ENCODE data around the gene MAP1LC3A.
"Not testable (repeated sequence)": the region's sequence is repeated elsewhere in the genome, so short reads cannot be mapped to it uniquely, and the experiment has no call there.

MAP1LC3A gene

GRCh38 chr20:34515484-34516246, 42.9 kb upstream of the MAP1LC3A start:
- peak; percentile 80 for DNase-seq
- peak overlapping the region; percentile 79 for H3K4me2 ChIP-seq (ENCODE audit: low read depth, low read length)
- H3K9me2 ChIP-seq (replicated peaks; ENCODE audit: insufficient read depth, low read length), result no peaks in the 10 kb centered on the region
- peaks cover 11% of the 10 kb centered on the region; the same call in 1 of the 2 replicates for H3K4me1 ChIP-seq (ENCODE audit: low read length)
- peaks cover 45% of the 10 kb centered on the region for H3K79me2 ChIP-seq (ENCODE audit: low read length)
- TF ChIP-seq EZH2 (optimal IDR thresholded peaks at IDR 0.05; ENCODE audit: low read depth, low read length) (no peak), EZH2phosphoT487 (IDR thresholded peaks at IDR 0.05; ENCODE audit: low read length) (no peak), CTCF (IDR thresholded peaks at IDR 0.05; ENCODE audit: low read length) (no peak)
- H3F3A ChIP-seq (ENCODE audit: insufficient read depth, low read length), result peaks cover 28% of the 10 kb centered on the region
- no peaks in the 10 kb centered on the region; the same call in 1 of the 2 replicates for H3K36me3 ChIP-seq (replicated peaks; ENCODE audit: insufficient read depth, low read length)
- H3K9ac ChIP-seq (ENCODE audit: low read length), result peak overlapping the region; percentile 80
- H3K4me3 ChIP-seq (ENCODE audit: low read length), result peak overlapping the region; percentile 84
- no peaks in the 10 kb centered on the region for H3K9me3 ChIP-seq (replicated peaks; ENCODE audit: insufficient read depth, low read length)
- H2AFZ ChIP-seq (ENCODE audit: low read length), result peak overlapping the region; percentile 86
- no peaks in the 10 kb centered on the region for H3K27me3 ChIP-seq (replicated peaks; ENCODE audit: insufficient read depth, low read length)
- peak overlapping the region; percentile 84 for H3K27ac ChIP-seq (ENCODE audit: low read length)
- no peaks in the 10 kb centered on the region for H4K20me1 ChIP-seq (ENCODE audit: insufficient read depth, low read length)

GRCh38 chr20:34516247-34517113, 42.0 kb upstream of the MAP1LC3A start, which contains the start of gene DYNLRB1:
Gene DYNLRB1 (plus strand): TSS chr20:34516422. CDS start chr20:34516459, 37 bp downstream.
- no peaks in the 10 kb centered on the region for H3K9me3 ChIP-seq (replicated peaks; ENCODE audit: insufficient read depth, low read length)
- H3K36me3 ChIP-seq (replicated peaks; ENCODE audit: insufficient read depth, low read length), result no peaks in the 10 kb centered on the region; the same call in 1 of the 2 replicates
- H3K4me3 ChIP-seq (ENCODE audit: low read length), result peak within 1 kb of the TSS; percentile 84
- peaks cover 53% of the 10 kb centered on the region for H3K79me2 ChIP-seq (ENCODE audit: low read length)
- DNase-seq, result peak; percentile 97
- H4K20me1 ChIP-seq (ENCODE audit: insufficient read depth, low read length), result no peaks in the 10 kb centered on the region
- H3K27me3 ChIP-seq (replicated peaks; ENCODE audit: insufficient read depth, low read length), result no peaks in the 10 kb centered on the region
- H3K4me2 ChIP-seq (ENCODE audit: low read depth, low read length), result peak within 1 kb of the TSS; percentile 79
- peaks cover 28% of the 10 kb centered on the region for H3F3A ChIP-seq (ENCODE audit: insufficient read depth, low read length)
- no peaks in the 10 kb centered on the region for H3K9me2 ChIP-seq (replicated peaks; ENCODE audit: insufficient read depth, low read length)
- peak within 1 kb of the TSS; percentile 84 for H3K27ac ChIP-seq (ENCODE audit: low read length)
- peaks cover 11% of the 10 kb centered on the region; the same call in 1 of the 2 replicates for H3K4me1 ChIP-seq (ENCODE audit: low read length)
- H3K9ac ChIP-seq (ENCODE audit: low read length), result peak within 1 kb of the TSS; percentile 80
- TF ChIP-seq EZH2phosphoT487 (IDR thresholded peaks at IDR 0.05; ENCODE audit: low read length), result no peak
- no peak for TF ChIP-seq EZH2 (optimal IDR thresholded peaks at IDR 0.05; ENCODE audit: low read depth, low read length)
- TF ChIP-seq CTCF (IDR thresholded peaks at IDR 0.05; ENCODE audit: low read length), result no peak
- H2AFZ ChIP-seq (ENCODE audit: low read length), result peak within 1 kb of the TSS; percentile 86

DNA sequence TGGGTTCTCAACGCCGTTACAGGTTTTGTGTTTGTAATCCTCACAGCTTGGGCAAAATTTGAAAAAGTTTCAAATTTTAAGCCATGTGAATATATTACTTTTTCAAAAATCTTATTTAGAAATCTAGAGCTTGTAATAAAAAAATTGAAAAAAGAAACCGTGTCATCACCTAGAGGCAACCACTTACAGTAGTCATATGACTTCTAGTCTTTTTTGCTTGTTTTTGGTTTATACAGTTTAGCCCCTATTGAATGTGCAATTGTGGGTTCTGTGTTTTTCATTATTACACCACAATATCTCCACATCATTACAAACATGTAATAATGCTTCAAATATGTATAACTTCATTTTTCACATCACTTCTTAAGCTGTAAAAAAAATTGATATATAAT, 41.4 kb upstream of the MAP1LC3A start:
- TF ChIP-seq EZH2phosphoT487 (IDR thresholded peaks at IDR 0.05; ENCODE audit: low read length), result no peak
- TF ChIP-seq CTCF (IDR thresholded peaks at IDR 0.05; ENCODE audit: low read length), result no peak
- TF ChIP-seq EZH2 (optimal IDR thresholded peaks at IDR 0.05; ENCODE audit: low read depth, low read length), result no peak
- DNase-seq, result no peak
- no peaks in the 10 kb centered on the region for H3K9me2 ChIP-seq (replicated peaks; ENCODE audit: insufficient read depth, low read length)
- H3K4me3 ChIP-seq (ENCODE audit: low read length), result peak overlapping the region; percentile 84
- H3K9me3 ChIP-seq (replicated peaks; ENCODE audit: insufficient read depth, low read length), result no peaks in the 10 kb centered on the region
- H4K20me1 ChIP-seq (ENCODE audit: insufficient read depth, low read length), result no peaks in the 10 kb centered on the region
- peak overlapping the region; percentile 84; the same call in 1 of the 2 replicates for H3K27ac ChIP-seq (ENCODE audit: low read length)
- no peaks in the 10 kb centered on the region for H3K27me3 ChIP-seq (replicated peaks; ENCODE audit: insufficient read depth, low read length)
- peaks cover 28% of the 10 kb centered on the region for H3F3A ChIP-seq (ENCODE audit: insufficient read depth, low read length)
- H3K4me2 ChIP-seq (ENCODE audit: low read depth, low read length), result peak overlapping the region; percentile 79
- 0 out of 2 replicates have a peak overlapping the region, but pooled peaks have one; percentile 86 for H2AFZ ChIP-seq (ENCODE audit: low read length)
- H3K36me3 ChIP-seq (replicated peaks; ENCODE audit: insufficient read depth, low read length), result no peaks in the 10 kb centered on the region; the same call in 1 of the 2 replicates
- peaks cover 13% of the 10 kb centered on the region; the same call in 1 of the 2 replicates for H3K4me1 ChIP-seq (ENCODE audit: low read length)
- H3K79me2 ChIP-seq (ENCODE audit: low read length), result peaks cover 59% of the 10 kb centered on the region
- H3K9ac ChIP-seq (ENCODE audit: low read length), result peak overlapping the region; percentile 80; the same call in 1 of the 2 replicates

DNA sequence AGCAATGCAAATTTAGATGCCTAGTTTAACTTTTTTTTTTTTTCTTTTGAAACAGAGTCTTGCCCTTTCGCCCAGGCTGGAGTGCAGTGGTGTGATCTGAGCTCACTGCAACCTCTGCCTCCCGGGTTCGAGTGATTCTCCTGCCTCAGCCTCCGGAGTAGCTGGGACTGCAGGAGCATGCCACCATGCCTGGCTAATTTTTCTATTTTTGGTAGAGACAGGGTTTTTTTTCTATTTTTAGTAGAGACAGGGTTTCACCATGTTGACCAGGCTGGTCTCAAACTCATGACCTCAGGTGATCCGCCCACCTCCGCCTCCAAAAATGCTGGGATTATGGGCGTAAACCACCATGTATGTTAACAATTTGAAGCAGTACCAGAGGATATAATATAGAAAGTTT, 39.7 kb upstream of the MAP1LC3A start:
- not testable (repeated sequence) for H3K4me3 ChIP-seq (ENCODE audit: low read length); H3K9ac ChIP-seq (ENCODE audit: low read length); H3K9me2 ChIP-seq (replicated peaks; ENCODE audit: insufficient read depth, low read length); H4K20me1 ChIP-seq (ENCODE audit: insufficient read depth, low read length); H3K36me3 ChIP-seq (replicated peaks; ENCODE audit: insufficient read depth, low read length); H3K27ac ChIP-seq (ENCODE audit: low read length); H2AFZ ChIP-seq (ENCODE audit: low read length); H3K27me3 ChIP-seq (replicated peaks; ENCODE audit: insufficient read depth, low read length); DNase-seq; H3K9me3 ChIP-seq (replicated peaks; ENCODE audit: insufficient read depth, low read length); H3K4me2 ChIP-seq (ENCODE audit: low read depth, low read length)
- Histone ChIP-seq H3K79me2 (ENCODE audit: low read length) (peaks cover 75% of the 10 kb centered on the region), H3K4me1 (ENCODE audit: low read length) (peaks cover 21% of the 10 kb centered on the region; the same call in 1 of the 2 replicates), H3F3A (ENCODE audit: insufficient read depth, low read length) (peaks cover 32% of the 10 kb centered on the region)

GRCh38 chr20:34519841-34520240, 38.7 kb upstream of the MAP1LC3A start:
- not testable (repeated sequence) for H2AFZ ChIP-seq (ENCODE audit: low read length); H3K9me2 ChIP-seq (replicated peaks; ENCODE audit: insufficient read depth, low read length); DNase-seq; H3K4me2 ChIP-seq (ENCODE audit: low read depth, low read length); H3K9ac ChIP-seq (ENCODE audit: low read length); H3K27ac ChIP-seq (ENCODE audit: low read length); H3K27me3 ChIP-seq (replicated peaks; ENCODE audit: insufficient read depth, low read length); H3K9me3 ChIP-seq (replicated peaks; ENCODE audit: insufficient read depth, low read length); H3K36me3 ChIP-seq (replicated peaks; ENCODE audit: insufficient read depth, low read length); H4K20me1 ChIP-seq (ENCODE audit: insufficient read depth, low read length); H3K4me3 ChIP-seq (ENCODE audit: low read length)
- Histone ChIP-seq H3F3A (ENCODE audit: insufficient read depth, low read length) (peaks cover 25% of the 10 kb centered on the region), H3K79me2 (ENCODE audit: low read length) (peaks cover 85% of the 10 kb centered on the region), H3K4me1 (ENCODE audit: low read length) (peaks cover 16% of the 10 kb centered on the region; the same call in 1 of the 2 replicates)
